NK-92 treated with Interleukin-12 subunit alpha and Interleukin-12 subunit beta, amount 100 ng/mL, for 24 hours (cell line): ENCODE data around the gene TLR8.

Experiments used
- DNase-seq: peaks from one replicate; lab custom pipeline; 2025; lab: John Stamatoyannopoulos, UW

Gene TLR8

GRCh38 chrX:12966151-12966550, 59.7 kb downstream of the TLR8 start:
- DNase-seq, result no peak

GRCh38 chrX:12967711-12968465, 61.5 kb downstream of the TLR8 start:
- no peak for DNase-seq

GRCh38 chrX:12970691-12971202, 64.3 kb downstream of the TLR8 start:
- no peak for DNase-seq

GRCh38 chrX:12971282-12972003, 65.0 kb downstream of the TLR8 start:
- no peak for DNase-seq

- DNase-seq, result no peak
Observed at GRCh38 chrX:12972243-12972642, 65.8 kb downstream of the TLR8 start.
